ENCODE results near the gene MAP3K21.

DNA sequence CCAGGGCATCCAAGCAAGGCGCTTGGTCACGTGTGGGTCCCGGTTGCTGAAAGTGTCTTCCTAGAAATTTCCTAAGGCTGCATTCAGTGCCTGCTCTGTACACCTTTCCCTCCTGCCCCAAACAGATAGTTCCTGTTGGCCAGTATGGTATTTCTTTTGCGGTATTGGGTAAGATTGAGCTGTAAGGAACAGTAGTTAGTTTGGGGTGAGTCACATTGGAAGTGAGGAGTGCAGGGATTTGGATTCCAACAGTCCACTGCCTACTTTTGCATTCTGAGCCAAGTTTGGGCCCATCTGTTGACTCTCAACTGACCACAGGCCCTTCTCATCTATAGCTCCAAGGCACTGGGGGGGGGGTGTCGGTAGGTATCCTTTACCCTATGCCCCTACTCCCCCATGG is 83.4 kb downstream of the MAP3K21 start:
- TF ChIP-seq, protein P1, sequence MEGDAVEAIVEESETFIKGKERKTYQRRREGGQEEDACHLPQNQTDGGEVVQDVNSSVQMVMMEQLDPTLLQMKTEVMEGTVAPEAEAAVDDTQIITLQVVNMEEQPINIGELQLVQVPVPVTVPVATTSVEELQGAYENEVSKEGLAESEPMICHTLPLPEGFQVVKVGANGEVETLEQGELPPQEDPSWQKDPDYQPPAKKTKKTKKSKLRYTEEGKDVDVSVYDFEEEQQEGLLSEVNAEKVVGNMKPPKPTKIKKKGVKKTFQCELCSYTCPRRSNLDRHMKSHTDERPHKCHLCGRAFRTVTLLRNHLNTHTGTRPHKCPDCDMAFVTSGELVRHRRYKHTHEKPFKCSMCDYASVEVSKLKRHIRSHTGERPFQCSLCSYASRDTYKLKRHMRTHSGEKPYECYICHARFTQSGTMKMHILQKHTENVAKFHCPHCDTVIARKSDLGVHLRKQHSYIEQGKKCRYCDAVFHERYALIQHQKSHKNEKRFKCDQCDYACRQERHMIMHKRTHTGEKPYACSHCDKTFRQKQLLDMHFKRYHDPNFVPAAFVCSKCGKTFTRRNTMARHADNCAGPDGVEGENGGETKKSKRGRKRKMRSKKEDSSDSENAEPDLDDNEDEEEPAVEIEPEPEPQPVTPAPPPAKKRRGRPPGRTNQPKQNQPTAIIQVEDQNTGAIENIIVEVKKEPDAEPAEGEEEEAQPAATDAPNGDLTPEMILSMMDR (IDR thresholded peaks at IDR 0.05; ENCODE audit: low read depth, low read length), result no peak
- TF ChIP-seq EZH2phosphoT487 (IDR thresholded peaks at IDR 0.05; ENCODE audit: low read depth), result no peak
